HG03439 (cell line): ENCODE results near the gene ZNF592.

Experiments
- ATAC-seq: cut with Tn5 transposase; IDR thresholded peaks from one replicate; pipeline ENCODE4 v1.9.1; 2021; ENCODE audit warnings: mild to moderate bottlenecking, moderate library complexity; ENCODE audit not compliant: unreplicated experiment

Gene ZNF592

GRCh38 chr15:84775867-84776449 lies 27.6 kb downstream of the ZNF592 start:
- ATAC-seq = no peak

GRCh38 chr15:84778194-84778593 lies 29.8 kb downstream of the ZNF592 start:
- no peak for ATAC-seq

- ATAC-seq = no peak
Observed at GRCh38 chr15:84780492-84780891, 32.1 kb downstream of the ZNF592 start.

GRCh38 chr15:84781495-84781894 lies 33.1 kb downstream of the ZNF592 start:
- ATAC-seq = no peak

GRCh38 chr15:84782346-84782745 lies 34.0 kb downstream of the ZNF592 start:
- no peak for ATAC-seq

- ATAC-seq = no peak
Observed at GRCh38 chr15:84783493-84784251, 35.3 kb downstream of the ZNF592 start.

- ATAC-seq = no peak
Observed at GRCh38 chr15:84784262-84784661, 35.9 kb downstream of the ZNF592 start.

- no peak for ATAC-seq
Observed at GRCh38 chr15:84785053-84785452, 36.7 kb downstream of the ZNF592 start.

GRCh38 chr15:84788500-84788899 lies 40.1 kb downstream of the ZNF592 start:
- no peak for ATAC-seq

GRCh38 chr15:84789762-84790161 lies 41.4 kb downstream of the ZNF592 start:
- no peak for ATAC-seq

- no peak for ATAC-seq
Observed at GRCh38 chr15:84790676-84791075, 42.3 kb downstream of the ZNF592 start.

- no peak for ATAC-seq
Observed at GRCh38 chr15:84791763-84792162, 43.4 kb downstream of the ZNF592 start.

- no peak for ATAC-seq
Observed at GRCh38 chr15:84793431-84794161, 45.2 kb downstream of the ZNF592 start.

GRCh38 chr15:84794162-84794547 lies 45.8 kb downstream of the ZNF592 start:
- ATAC-seq = no peak

- ATAC-seq = no peak
Observed at GRCh38 chr15:84795186-84795585, 46.8 kb downstream of the ZNF592 start.

- no peak for ATAC-seq
Observed at GRCh38 chr15:84797212-84797611, 48.8 kb downstream of the ZNF592 start.

GRCh38 chr15:84797801-84798200 lies 49.4 kb downstream of the ZNF592 start:
- no peak for ATAC-seq

- no peak for ATAC-seq
Observed at GRCh38 chr15:84798436-84798946, 50.1 kb downstream of the ZNF592 start.

- ATAC-seq = no peak
Observed at GRCh38 chr15:84799511-84800187, 51.3 kb downstream of the ZNF592 start.

- no peak for ATAC-seq
Observed at GRCh38 chr15:84800365-84800806, 52.0 kb downstream of the ZNF592 start.
